Activated CD4-positive, alpha-beta T cell treated with anti-CD3 and anti-CD28 coated beads for 36 hours (primary cell): Measurements from ENCODE around the gene PTOV1. TPM values are rescaled to one million over a fixed set of nuclear protein-coding genes. Genes with fewer than 3 reads are reported as not detected.

Experiments
- ATAC-seq: fragments of 200-7000 bp; cut with Tn5 transposase; one replicate; pipeline ENCODE4 v1.10.0; 2021; ENCODE audit warnings: mild to moderate bottlenecking, moderate library complexity
- CTCF ChIA-PET: fragments of 350-600 bp; sonication (Branson Sonifier 250); formaldehyde crosslinking; loops from one replicate; lab custom pipeline; 2021; ENCODE audit warnings: antibody characterized with exemption; lab: Charles Lee
- POLR2A ChIA-PET: fragments of 350-600 bp; sonication (Branson Sonifier 250); formaldehyde crosslinking; loops from one replicate; lab custom pipeline; 2021; ENCODE audit warnings: antibody characterized with exemption, inconsistent platforms; lab: Charles Lee
- DNase-seq: peaks from one replicate; pipeline ENCODE4 v3.0.0-alpha.2; 2020
- H3K27ac Mint-ChIP-seq: one replicate; pipeline ENCODE4 v1.8.0; 2021; ENCODE audit warnings: mixed read lengths
- H3K27me3 Mint-ChIP-seq: one replicate; pipeline ENCODE4 v1.8.0; 2021; ENCODE audit warnings: mixed read lengths
- H3K36me3 Mint-ChIP-seq: one replicate; pipeline ENCODE4 v1.8.0; 2021; ENCODE audit warnings: low read depth, mixed read lengths
- H3K4me1 Mint-ChIP-seq: one replicate; pipeline ENCODE4 v1.8.0; 2021; ENCODE audit warnings: mixed read lengths
- H3K4me3 Mint-ChIP-seq: one replicate; pipeline ENCODE4 v1.8.0; 2021; ENCODE audit warnings: mild to moderate bottlenecking, moderate library complexity, mixed read lengths
- H3K9me3 Mint-ChIP-seq: one replicate; pipeline ENCODE4 v1.8.0; 2021; ENCODE audit warnings: low read depth, mixed read lengths
- intact Hi-C, 2 experiments: fragments of 100-400 bp; cut with DNase I in 1 of 2; cut with micrococcal nuclease in 1 of 2; formaldehyde crosslinking; loops; one replicate each; pipeline versions ENCODE4 v1.14.2 to v1.15.1; 2022 to 2024; cut with DNase I, micrococcal nuclease
- total RNA-seq, 2 experiments: library from RNA; stranded (reverse); gene quantifications; one replicate each; pipeline ENCODE4 v1.2.3, GENCODE V29; 2021

Gene PTOV1
- 100 to 1,000 TPM in 1 of 2 experiments, 10 to 100 TPM in 1; 76.9 to 104 TPM for total RNA-seq

DNA sequence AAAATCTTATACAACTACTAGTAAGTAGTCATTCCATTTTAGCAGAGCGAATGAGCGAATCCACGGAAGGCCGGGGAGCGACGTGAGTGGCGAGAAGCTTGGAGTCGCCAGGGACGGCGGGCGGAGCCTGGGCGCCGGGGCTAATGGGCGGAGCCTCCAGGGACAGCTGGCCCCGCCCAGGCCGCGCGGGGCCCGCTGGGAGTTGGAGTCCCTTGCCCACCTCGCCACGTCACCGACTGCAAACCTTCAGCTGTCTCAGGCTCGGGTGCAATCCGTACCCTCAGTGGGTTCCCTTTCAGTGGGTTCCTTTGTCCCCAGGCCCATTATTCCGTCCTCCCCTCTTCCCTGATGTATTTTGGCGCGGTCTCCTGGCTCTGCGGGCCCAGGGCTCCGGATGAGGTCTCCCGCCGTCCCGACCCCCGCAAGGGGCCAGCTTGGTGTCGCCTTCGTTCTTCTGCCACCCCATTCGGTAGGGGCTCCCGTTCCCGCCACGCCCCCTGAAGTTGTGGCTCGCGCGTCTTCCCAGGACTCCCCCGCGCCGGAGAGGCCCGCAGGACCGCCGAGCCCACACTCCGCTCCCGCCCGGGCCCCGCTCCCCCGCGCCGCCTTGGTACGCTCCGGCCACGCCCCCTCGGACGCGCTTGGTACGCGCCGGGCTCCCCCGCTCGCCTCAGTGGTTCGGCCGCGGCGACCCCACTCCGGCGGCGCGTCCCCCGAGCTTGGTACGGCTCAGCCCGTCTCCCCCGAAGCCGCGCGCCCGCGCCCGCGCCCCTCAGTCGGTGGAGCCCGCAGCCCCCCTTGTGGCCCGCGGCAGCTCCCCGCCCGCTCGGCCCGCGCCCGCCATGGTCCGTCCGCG, at the start of gene PTOV1:
Gene PTOV1, plus strand, starts transcription at position 673 of the 856 bp plus-strand sequence.
- CTCF ChIA-PET, result interaction anchor here (0.6 to 1.0 kb wide), 7 partner anchors 14 to 170 kb away, joined by 3 to 7 read pairs (median 3); partner anchors contain the start of genes FUZ and MED25
- peaks cover 22% of the 10 kb centered on the region for H3K36me3 Mint-ChIP-seq
- H3K27me3 Mint-ChIP-seq, result no peaks in the 10 kb centered on the region
- H3K4me1 Mint-ChIP-seq, result peaks cover 36% of the 10 kb centered on the region
- peak; percentile 91 for ATAC-seq
- peak within 1 kb of the TSS; percentile 85 for H3K4me3 Mint-ChIP-seq
- DNase-seq, result peak; percentile 95
- intact Hi-C loops, result loop anchor here (1.0 to 2.0 kb wide), 14 partner anchors 17 to 354 kb away; partner anchors contain the start of genes AKT1S1 (in 2 of the 2), FUZ (in 2 of the 2), TBC1D17 (in 2 of the 2) and ATF5 (in 1 of the 2)
- POLR2A ChIA-PET, result interaction anchor here (0.6 to 1.5 kb wide), 7 partner anchors 11 to 544 kb away, joined by 3 to 7 read pairs (median 3); partner anchors contain the start of genes ATF5, FUZ and NUP62
- peaks cover 11% of the 10 kb centered on the region for H3K9me3 Mint-ChIP-seq
- peak within 1 kb of the TSS; percentile 91 for H3K27ac Mint-ChIP-seq

DNA sequence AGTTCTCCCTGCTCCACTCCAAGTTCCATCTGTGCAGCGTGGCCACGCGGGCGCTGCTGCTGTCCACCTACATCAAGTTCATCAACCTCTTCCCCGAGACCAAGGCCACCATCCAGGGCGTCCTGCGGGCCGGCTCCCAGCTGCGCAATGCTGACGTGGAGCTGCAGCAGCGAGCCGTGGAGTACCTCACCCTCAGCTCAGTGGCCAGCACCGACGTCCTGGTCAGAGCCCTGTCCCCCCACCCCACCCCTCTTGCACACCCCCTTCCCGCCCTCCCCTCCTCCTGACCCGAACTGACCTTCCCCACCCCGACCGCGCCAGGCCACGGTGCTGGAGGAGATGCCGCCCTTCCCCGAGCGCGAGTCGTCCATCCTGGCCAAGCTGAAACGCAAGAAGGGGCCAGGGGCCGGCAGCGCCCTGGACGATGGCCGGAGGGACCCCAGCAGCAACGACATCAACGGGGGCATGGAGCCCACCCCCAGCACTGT, 49.5 kb upstream of the PTOV1 start:
- Mint-ChIP-seq H3K27me3 (no peaks in the 10 kb centered on the region), H3K4me3 (no peak overlapping the region), H3K27ac (no peak overlapping the region), H3K4me1 (no peaks in the 10 kb centered on the region), H3K9me3 (no peaks in the 10 kb centered on the region), H3K36me3 (peaks cover 27% of the 10 kb centered on the region)
- ATAC-seq (no peak), DNase-seq (no peak)
- ChIA-PET CTCF (no interaction called here), POLR2A (no interaction called here)
- intact Hi-C loops, result no loop called here

DNA sequence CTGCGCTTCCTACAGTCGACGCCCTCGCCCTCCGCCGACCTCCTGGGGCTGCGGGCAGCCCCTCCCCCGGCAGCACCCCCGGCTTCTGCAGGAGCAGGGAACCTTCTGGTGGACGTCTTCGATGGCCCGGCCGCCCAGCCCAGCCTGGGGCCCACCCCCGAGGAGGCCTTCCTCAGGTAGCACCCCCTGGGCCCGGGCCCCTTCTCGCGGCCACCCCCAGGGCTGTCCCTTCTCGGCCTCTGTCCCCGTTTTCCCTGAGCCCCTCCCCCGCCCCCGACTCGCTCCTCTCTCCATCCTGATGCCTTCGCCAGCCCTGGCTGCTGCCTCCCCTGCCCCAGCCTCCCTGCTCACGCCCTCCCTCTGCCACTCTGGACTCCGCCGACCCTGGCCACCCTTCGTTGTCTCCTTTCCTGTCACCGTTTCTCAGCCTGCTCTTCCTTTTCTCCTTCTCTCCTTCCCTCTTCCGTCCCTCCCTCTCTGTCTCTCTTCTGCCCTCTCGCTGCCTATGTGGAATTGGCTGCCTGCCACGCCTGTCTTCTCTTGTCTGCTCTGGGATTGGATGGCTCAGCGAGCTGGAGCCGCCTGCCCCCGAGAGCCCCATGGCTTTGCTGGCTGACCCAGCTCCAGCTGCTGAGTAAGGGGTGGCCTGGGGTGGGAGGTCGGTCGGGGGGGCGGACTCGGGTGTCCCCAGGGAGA, 48.8 kb upstream of the PTOV1 start:
- ChIA-PET POLR2A (no interaction called here), CTCF (no interaction called here)
- Mint-ChIP-seq H3K27me3 (no peaks in the 10 kb centered on the region), H3K4me3 (no peak overlapping the region), H3K36me3 (peaks cover 25% of the 10 kb centered on the region), H3K27ac (no peak overlapping the region), H3K9me3 (no peaks in the 10 kb centered on the region), H3K4me1 (no peaks in the 10 kb centered on the region)
- no peak for ATAC-seq
- intact Hi-C loops, result no loop called here
- DNase-seq, result no peak

DNA sequence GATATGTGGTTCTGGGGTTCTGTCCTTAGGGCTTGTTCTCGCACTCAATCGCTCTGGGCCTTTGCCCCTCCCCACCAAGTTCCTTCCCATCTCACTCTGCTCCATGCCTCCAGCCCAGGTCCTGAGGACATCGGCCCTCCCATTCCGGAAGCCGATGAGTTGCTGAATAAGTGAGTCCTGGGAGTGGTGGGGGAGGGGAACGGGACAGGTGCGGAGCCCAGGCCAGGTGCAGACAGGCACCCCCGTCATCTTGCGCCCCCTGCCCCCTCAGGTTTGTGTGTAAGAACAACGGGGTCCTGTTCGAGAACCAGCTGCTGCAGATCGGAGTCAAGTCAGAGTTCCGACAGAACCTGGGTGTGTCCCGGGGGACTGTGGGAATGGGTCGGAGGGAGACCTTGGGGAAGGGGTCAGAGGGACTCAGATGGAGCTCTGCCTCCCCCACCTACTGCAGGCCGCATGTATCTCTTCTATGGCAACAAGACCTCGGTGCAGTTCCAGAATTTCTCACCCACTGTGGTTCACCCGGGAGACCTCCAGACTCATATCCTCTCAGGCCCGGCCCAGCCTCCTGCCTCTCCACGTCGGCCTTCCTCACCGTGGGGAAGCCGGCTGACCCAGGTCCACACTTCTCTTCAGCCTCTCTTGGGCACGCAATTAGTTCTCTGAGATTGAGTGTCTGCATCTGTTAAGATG, 48.0 kb upstream of the PTOV1 start:
- ChIA-PET CTCF (no interaction called here), POLR2A (no interaction called here)
- no peaks in the 10 kb centered on the region for H3K9me3 Mint-ChIP-seq
- DNase-seq (no peak), ATAC-seq (no peak)
- no peak overlapping the region for H3K4me3 Mint-ChIP-seq
- no peaks in the 10 kb centered on the region for H3K27me3 Mint-ChIP-seq
- H3K27ac Mint-ChIP-seq, result no peak overlapping the region
- peaks cover 28% of the 10 kb centered on the region for H3K36me3 Mint-ChIP-seq
- intact Hi-C loops, result no loop called here
- no peaks in the 10 kb centered on the region for H3K4me1 Mint-ChIP-seq

DNA sequence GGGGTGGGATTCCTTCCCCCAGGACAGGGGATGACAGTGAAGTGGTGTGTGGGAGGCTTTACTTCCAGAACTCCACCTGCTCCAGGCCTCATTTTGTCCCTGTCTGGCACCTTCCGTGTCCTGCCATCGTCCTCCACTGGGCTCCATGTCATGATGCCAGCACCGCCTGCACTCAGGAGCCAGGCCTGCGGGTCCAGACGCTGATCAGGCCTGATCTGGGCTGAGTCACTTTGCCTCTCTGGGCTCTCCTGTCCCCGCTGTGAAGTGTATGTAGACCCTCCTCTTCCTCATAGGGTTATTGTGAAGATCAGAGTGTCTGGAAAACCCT, 47.5 kb upstream of the PTOV1 start:
- Mint-ChIP-seq H3K4me3 (no peak overlapping the region), H3K27me3 (no peaks in the 10 kb centered on the region), H3K36me3 (peaks cover 28% of the 10 kb centered on the region), H3K27ac (no peak overlapping the region), H3K9me3 (no peaks in the 10 kb centered on the region), H3K4me1 (peaks cover under 1% of the 10 kb centered on the region)
- intact Hi-C loops, result no loop called here
- ATAC-seq (no peak), DNase-seq (no peak)
- ChIA-PET CTCF (no interaction called here), POLR2A (no interaction called here)

DNA sequence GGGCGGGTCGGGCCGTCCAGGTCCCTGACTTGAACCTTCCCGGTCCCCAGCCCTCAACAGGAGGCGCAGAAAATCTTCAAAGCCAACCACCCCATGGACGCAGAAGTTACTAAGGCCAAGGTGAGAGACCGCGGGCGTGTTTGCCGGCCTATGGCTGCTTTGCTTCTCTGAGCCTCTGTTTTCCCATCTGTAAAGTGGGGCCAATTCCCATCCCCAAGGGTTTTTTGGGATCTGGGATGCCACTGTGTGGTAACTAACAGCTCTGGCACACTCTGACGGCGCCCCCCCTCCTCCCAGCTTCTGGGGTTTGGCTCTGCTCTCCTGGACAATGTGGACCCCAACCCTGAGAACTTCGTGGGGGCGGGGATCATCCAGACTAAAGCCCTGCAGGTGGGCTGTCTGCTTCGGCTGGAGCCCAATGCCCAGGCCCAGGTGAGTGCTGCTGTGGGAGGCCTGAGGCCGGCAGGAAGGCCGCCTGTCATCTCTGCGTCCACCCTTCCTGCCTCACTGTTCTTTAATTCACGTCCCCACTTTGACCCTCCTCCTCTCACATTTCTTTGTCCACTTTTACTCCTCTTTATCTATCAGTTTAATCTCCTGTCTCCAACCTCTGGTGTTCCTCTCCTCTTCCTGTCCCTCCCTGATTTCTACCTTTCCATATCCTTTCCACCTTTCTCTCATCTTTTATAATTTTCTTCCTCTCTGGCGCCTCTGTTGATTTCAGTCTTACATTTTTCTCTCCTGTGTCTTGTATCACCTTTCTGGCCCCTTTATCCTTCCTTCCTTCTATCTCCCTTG, 44.9 kb upstream of the PTOV1 start:
- Mint-ChIP-seq H3K4me3 (no peak overlapping the region), H3K9me3 (no peaks in the 10 kb centered on the region), H3K4me1 (peaks cover 12% of the 10 kb centered on the region), H3K27ac (no peak overlapping the region), H3K27me3 (no peaks in the 10 kb centered on the region), H3K36me3 (peaks cover 19% of the 10 kb centered on the region)
- no peak for DNase-seq
- intact Hi-C loops, result loop anchor here in 1 of 2 experiments (5.0 kb wide), 1 partner anchor 176 kb away; no protein-coding TSS in a partner anchor
- POLR2A ChIA-PET, result no interaction called here
- CTCF ChIA-PET, result no interaction called here
- ATAC-seq, result no peak

DNA sequence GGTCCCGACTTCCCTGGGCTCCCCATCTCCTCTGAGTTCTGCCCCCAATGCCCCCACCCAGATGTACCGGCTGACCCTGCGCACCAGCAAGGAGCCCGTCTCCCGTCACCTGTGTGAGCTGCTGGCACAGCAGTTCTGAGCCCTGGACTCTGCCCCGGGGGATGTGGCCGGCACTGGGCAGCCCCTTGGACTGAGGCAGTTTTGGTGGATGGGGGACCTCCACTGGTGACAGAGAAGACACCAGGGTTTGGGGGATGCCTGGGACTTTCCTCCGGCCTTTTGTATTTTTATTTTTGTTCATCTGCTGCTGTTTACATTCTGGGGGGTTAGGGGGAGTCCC, 44.4 kb upstream of the PTOV1 start:
- POLR2A ChIA-PET, result no interaction called here
- ATAC-seq, result no peak
- Mint-ChIP-seq H3K4me3 (no peak overlapping the region), H3K27me3 (no peaks in the 10 kb centered on the region), H3K9me3 (no peaks in the 10 kb centered on the region), H3K36me3 (peaks cover 17% of the 10 kb centered on the region), H3K27ac (no peak overlapping the region), H3K4me1 (peaks cover 12% of the 10 kb centered on the region)
- intact Hi-C loops, result loop anchor here in 1 of 2 experiments (5.0 kb wide), 1 partner anchor 176 kb away; no protein-coding TSS in a partner anchor
- no peak for DNase-seq
- CTCF ChIA-PET, result no interaction called here

DNA sequence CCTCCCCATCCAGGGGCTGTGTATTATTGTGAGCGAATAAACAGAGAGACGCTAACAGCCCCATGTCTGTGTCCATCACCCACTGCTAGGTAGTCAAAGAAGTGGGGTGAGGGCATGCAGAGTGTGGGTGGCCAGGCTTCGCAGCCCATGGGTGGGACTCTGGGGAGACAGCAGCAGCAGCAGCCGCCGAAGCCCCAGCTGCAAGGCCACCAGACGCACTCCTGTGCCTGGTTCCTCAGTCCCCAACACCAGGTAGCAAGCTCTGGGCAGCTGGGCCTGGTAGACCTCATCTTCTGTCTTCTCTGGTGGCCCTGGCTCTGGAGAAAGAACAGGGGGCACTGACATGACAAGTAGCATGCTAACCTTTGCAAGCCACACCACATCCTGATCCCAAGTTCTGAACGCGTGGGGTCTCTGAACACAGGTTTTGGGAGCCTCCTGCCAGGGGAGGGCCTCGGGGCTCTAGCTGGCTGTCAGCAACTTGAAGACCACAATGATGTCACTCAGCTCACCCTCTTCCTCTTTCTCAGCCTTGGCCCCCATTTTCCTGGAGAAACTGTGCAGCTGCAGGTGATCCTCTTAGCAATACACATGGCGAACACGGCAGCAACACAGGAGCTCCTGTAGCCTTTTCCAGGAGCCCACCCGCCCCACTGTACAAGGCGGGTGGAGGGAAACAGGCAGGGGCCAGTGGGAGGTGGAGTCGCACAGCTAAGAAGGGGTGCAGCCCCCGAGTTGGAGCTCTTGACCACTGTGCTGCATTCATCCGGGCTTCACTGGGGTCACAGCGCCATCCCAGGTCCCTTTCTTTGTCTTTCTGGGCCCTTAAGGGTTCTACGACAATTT, 43.7 kb upstream of the PTOV1 start:
- POLR2A ChIA-PET, result no interaction called here
- CTCF ChIA-PET, result interaction anchor here (0.6 kb wide), 1 partner anchor 126 kb away, joined by 5 read pairs; no protein-coding TSS in a partner anchor
- Mint-ChIP-seq H3K4me3 (no peak overlapping the region), H3K27me3 (no peaks in the 10 kb centered on the region), H3K36me3 (peaks cover 17% of the 10 kb centered on the region), H3K9me3 (no peaks in the 10 kb centered on the region), H3K4me1 (peaks cover 15% of the 10 kb centered on the region), H3K27ac (peak overlapping the region; percentile 56)
- no peak for DNase-seq
- intact Hi-C loops, result loop anchor here in 1 of 2 experiments (5.0 kb wide), 1 partner anchor 175 kb away; no protein-coding TSS in a partner anchor
- no peak for ATAC-seq

DNA sequence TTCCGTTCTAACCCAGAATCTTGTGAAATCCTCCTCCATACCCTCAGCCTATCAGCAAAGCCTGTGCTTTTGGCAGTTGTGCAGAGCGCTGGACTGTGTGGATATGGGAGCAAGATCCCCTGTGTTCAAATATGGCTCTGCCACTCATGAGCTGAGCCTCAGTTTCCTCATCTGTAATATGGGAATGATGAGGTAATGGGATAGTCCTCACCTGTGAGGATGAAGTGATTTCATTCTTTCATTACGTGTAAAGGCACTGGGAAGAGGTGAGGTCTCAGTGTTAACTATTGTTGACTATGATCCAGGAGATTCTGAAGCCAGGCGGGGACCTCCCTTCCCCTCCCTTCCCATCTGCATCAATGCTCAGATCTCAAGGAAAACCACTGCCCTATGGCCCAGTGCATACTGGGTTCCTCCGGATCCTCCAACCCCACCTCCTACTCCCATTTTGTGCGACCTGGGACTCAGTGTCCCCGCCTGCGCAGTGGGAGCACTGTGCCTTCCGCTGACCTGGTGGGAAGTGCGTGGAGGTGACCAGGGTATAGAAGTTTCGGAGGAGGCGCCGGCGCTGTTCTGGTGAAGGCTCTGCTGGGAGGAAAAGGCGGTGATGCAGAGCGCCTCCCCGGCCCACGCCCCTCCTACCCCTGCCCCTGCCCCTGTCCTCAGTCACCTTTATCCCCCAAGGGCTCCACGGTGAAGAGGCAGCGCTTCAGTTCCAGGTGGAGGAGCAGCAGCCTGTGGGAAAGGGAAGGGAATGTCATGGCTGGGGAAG, 42.9 kb upstream of the PTOV1 start:
- POLR2A ChIA-PET, result no interaction called here
- H3K27me3 Mint-ChIP-seq, result no peaks in the 10 kb centered on the region

More for the DNA sequence above, 42.9 kb upstream of the PTOV1 start:
- H3K36me3 Mint-ChIP-seq, result peaks cover 14% of the 10 kb centered on the region
- CTCF ChIA-PET, result interaction anchor here (0.6 kb wide), 1 partner anchor 168 kb away, joined by 3 read pairs; no protein-coding TSS in a partner anchor
- H3K4me3 Mint-ChIP-seq, result peak overlapping the region; percentile 23
- peaks cover 20% of the 10 kb centered on the region for H3K4me1 Mint-ChIP-seq
- no peaks in the 10 kb centered on the region for H3K9me3 Mint-ChIP-seq
- DNase-seq (no peak), ATAC-seq (no peak)
- intact Hi-C loops, result loop anchor here in 1 of 2 experiments (1.0 to 5.0 kb wide), 2 partner anchors 42 to 174 kb away; no protein-coding TSS in a partner anchor
- H3K27ac Mint-ChIP-seq, result peak overlapping the region; percentile 8
